Stomach (tissue), 4 donors: ENCODE measurements around the gene B4GALNT3.

Source experiments
- POLR2A ChIP-seq, 4 donors: fragments of 450-650 bp; IDR thresholded peaks; one replicate each; pipeline ENCODE4 v1.6.1; 2016; ENCODE audit warnings: antibody characterized with exemption in 4 of 4, control low read depth in 2 of 4, mild to moderate bottlenecking in 1 of 4, moderate library complexity in 1 of 4
- POLR2AphosphoS5 ChIP-seq, 3 donors: sonication (generic); formaldehyde crosslinking; IDR thresholded peaks; one replicate each; pipeline ENCODE4 v1.6.1; 2016; ENCODE audit warnings: antibody characterized with exemption in 3 of 3
- TF ChIP-seq, protein P1 (sequence below), 7 experiments: fragments of 450-650 bp in 4 of 7; fragments of 200-600 bp in 3 of 7; sonication (generic) in 3 of 7; IDR thresholded peaks; one replicate each; pipeline ENCODE4 v1.5.1; 2016 to 2019; ENCODE audit warnings: antibody characterized with exemption in 7 of 7, control low read depth in 2 of 7, mild to moderate bottlenecking in 1 of 7

DNA sequence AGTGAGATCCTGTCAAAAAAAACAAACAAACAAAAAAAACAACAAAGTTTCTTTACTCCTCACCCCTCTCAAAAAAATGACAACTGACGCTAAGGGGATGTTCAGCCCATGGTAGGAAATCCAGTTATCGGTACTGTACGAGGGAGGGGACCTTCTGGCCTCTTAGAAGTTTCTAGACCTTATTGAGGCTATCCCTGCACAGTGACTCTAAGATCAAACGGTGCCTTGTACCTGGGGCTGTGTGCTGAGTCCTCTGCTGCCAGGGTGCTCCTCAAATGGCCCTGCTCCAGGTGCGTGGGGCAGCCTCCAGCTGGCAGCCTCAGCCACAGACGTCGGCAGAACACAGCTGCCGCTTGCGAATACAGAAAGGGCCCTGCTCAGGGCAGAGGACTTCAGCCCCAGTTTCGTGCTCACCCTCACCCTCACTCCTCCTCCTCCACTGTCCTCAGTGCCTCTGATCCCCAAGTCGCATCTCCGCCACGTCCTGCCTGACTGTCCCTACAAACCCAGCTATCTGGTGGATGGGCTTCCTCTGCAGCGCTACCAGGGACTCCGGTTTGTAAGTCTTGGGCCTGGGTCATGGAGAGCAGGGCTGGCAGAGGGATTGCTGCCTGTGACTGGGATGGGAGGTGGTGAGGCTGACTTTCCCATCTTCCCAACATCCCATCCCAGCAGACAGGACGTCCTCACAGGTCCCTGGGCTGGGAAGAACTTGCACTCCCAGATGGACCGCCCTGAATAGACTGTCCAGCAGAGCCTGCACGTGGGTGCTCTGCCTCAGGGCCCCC lies 90.9 kb downstream of the B4GALNT3 start:
- TF ChIP-seq, protein P1, sequence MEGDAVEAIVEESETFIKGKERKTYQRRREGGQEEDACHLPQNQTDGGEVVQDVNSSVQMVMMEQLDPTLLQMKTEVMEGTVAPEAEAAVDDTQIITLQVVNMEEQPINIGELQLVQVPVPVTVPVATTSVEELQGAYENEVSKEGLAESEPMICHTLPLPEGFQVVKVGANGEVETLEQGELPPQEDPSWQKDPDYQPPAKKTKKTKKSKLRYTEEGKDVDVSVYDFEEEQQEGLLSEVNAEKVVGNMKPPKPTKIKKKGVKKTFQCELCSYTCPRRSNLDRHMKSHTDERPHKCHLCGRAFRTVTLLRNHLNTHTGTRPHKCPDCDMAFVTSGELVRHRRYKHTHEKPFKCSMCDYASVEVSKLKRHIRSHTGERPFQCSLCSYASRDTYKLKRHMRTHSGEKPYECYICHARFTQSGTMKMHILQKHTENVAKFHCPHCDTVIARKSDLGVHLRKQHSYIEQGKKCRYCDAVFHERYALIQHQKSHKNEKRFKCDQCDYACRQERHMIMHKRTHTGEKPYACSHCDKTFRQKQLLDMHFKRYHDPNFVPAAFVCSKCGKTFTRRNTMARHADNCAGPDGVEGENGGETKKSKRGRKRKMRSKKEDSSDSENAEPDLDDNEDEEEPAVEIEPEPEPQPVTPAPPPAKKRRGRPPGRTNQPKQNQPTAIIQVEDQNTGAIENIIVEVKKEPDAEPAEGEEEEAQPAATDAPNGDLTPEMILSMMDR (IDR thresholded peaks at IDR 0.05): no peak
- TF ChIP-seq POLR2A (IDR thresholded peaks at IDR 0.05) (no peak), POLR2AphosphoS5 (IDR thresholded peaks at IDR 0.05) (no peak)
